ENCODE results near the gene JAKMIP3. TPM values are rescaled to one million over a fixed set of nuclear protein-coding genes. Genes with fewer than 3 reads are reported as not detected.

Gene JAKMIP3
- total RNA-seq, 1 donor from 2014 or later, result 0.18 TPM

- Histone ChIP-seq H3K9me3 (peaks cover 21% of the 10 kb centered on the region), H3K27ac (no peak overlapping the region), H3K4me1 (no peaks in the 10 kb centered on the region), H3K36me3 (no peaks in the 10 kb centered on the region), H3K4me3 (no peak overlapping the region), H3K27me3 (ENCODE audit: low read depth) (peaks cover 36% of the 10 kb centered on the region)
- TF ChIP-seq, protein P1, sequence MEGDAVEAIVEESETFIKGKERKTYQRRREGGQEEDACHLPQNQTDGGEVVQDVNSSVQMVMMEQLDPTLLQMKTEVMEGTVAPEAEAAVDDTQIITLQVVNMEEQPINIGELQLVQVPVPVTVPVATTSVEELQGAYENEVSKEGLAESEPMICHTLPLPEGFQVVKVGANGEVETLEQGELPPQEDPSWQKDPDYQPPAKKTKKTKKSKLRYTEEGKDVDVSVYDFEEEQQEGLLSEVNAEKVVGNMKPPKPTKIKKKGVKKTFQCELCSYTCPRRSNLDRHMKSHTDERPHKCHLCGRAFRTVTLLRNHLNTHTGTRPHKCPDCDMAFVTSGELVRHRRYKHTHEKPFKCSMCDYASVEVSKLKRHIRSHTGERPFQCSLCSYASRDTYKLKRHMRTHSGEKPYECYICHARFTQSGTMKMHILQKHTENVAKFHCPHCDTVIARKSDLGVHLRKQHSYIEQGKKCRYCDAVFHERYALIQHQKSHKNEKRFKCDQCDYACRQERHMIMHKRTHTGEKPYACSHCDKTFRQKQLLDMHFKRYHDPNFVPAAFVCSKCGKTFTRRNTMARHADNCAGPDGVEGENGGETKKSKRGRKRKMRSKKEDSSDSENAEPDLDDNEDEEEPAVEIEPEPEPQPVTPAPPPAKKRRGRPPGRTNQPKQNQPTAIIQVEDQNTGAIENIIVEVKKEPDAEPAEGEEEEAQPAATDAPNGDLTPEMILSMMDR (IDR thresholded peaks at IDR 0.05), result no peak
- intact Hi-C loops (cut with DNase I), result no loop called here
- DNase-seq, result no peak
- no peak for ATAC-seq
Observed at GRCh38 chr10:132050191-132050590, 15.6 kb upstream of the JAKMIP3 start.

DNA sequence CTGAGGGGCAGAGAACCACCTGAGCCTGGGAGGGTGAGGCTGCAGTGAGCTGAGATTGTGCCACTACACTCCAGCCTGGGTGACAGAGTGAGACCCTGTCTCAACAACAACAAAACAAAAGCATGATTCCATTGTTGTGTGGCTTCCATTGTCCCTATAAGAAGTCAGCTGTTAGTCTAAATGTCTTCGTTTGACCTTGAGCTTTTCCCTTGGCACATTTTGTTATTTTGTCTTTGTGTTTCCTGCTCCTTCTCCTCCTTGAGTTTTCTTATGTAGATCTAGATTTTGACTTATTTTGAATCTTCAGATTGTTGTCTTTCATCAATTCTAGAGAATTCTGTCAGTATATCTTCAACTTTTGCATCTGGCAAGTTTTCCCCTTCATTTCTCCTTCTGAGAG lies 13.6 kb upstream of the JAKMIP3 start:
- TF ChIP-seq, protein P1 (IDR thresholded peaks at IDR 0.05), result no peak
- Histone ChIP-seq H3K36me3 (no peaks in the 10 kb centered on the region), H3K27me3 (ENCODE audit: low read depth) (peaks cover 35% of the 10 kb centered on the region), H3K9me3 (peaks cover 21% of the 10 kb centered on the region), H3K4me3 (no peak overlapping the region), H3K27ac (no peak overlapping the region), H3K4me1 (no peaks in the 10 kb centered on the region)
- DNase-seq (no peak), ATAC-seq (no peak)
- intact Hi-C loops (cut with DNase I), result no loop called here

GRCh38 chr10:132054564-132054963 lies 11.2 kb upstream of the JAKMIP3 start:
- Histone ChIP-seq H3K4me3 (no peak overlapping the region), H3K27ac (no peak overlapping the region), H3K4me1 (no peaks in the 10 kb centered on the region), H3K27me3 (ENCODE audit: low read depth) (peaks cover 46% of the 10 kb centered on the region), H3K36me3 (no peaks in the 10 kb centered on the region), H3K9me3 (peaks cover 21% of the 10 kb centered on the region)
- ATAC-seq, result peak in 1 of 2 donors; percentile 34
- DNase-seq, result no peak
- TF ChIP-seq, protein P1 (IDR thresholded peaks at IDR 0.05), result no peak
- intact Hi-C loops (cut with DNase I), result no loop called here

DNA sequence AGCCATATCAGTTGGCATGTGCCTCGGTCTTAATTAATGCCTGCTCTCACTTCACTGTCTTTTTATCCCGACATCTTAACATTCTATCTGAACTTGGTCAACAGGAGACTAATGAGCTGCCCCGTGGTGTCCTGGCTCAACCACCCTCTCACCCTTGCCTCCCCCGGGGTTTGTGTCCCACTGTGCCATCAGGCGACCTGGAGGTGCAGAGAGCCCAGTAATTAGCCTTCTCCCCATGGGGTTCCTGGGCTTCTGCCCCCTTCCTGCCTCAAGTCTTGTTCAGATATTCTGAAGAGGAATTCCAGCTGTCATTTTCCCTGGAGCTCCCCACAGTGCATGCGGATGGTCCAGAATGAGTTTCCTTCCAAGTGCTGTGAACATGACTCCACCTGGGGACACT lies 10.1 kb upstream of the JAKMIP3 start:
- no peak for ATAC-seq
- H3K27me3 ChIP-seq (ENCODE audit: low read depth), result peaks cover 43% of the 10 kb centered on the region

GRCh38 chr10:132056663-132057062 lies 9.1 kb upstream of the JAKMIP3 start:
- TF ChIP-seq, protein P1 (IDR thresholded peaks at IDR 0.05), result no peak
- Histone ChIP-seq H3K4me1 (no peaks in the 10 kb centered on the region), H3K4me3 (no peak overlapping the region), H3K9me3 (peaks cover 18% of the 10 kb centered on the region), H3K36me3 (no peaks in the 10 kb centered on the region), H3K27me3 (ENCODE audit: low read depth) (peaks cover 39% of the 10 kb centered on the region), H3K27ac (no peak overlapping the region)
- intact Hi-C loops (cut with DNase I), result no loop called here
- no peak for DNase-seq
- no peak for ATAC-seq

More for the DNA sequence above, 10.1 kb upstream of the JAKMIP3 start:
- H3K9me3 ChIP-seq, result peaks cover 21% of the 10 kb centered on the region
- no peaks in the 10 kb centered on the region for H3K36me3 ChIP-seq
- H3K4me1 ChIP-seq, result no peaks in the 10 kb centered on the region
- no peak for DNase-seq
- intact Hi-C loops (cut with DNase I), result no loop called here
- TF ChIP-seq, protein P1 (IDR thresholded peaks at IDR 0.05), result no peak
- H3K4me3 ChIP-seq, result no peak overlapping the region
- no peak overlapping the region for H3K27ac ChIP-seq
